HG03066 (cell line): ENCODE data around the gene TRAPPC2.
A peak's percentile ranks its signal among the peaks of the same experiment; 100 is the strongest.
"Not testable (repeated sequence)": the region's sequence is repeated elsewhere in the genome, so short reads cannot be mapped to it uniquely, and the experiment has no call there.

ENCODE experiments used
- ATAC-seq: cut with Tn5 transposase; IDR thresholded peaks from one replicate; pipeline ENCODE4 v1.9.1; 2021; ENCODE audit warnings: low read depth; ENCODE audit not compliant: unreplicated experiment

Gene TRAPPC2

DNA sequence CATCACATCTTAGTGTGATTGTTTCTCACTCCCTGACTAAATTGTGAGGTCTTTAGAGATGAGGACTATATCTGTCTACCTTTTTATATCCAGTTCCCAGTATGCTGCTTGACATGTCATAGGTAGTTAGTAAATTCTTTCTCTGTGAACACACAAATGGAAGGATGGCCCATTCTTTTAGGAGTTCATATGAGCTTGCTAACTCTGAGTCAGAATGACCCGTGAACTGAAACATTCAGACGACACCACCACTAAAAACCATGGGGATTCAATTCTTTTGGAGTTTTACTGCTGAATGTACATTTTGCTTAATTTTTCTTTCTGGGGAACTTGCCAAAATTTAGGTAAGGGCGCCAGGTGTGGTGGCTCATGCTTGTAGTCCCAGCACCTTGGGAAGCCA is 14.1 kb upstream of the TRAPPC2 start:
- no peak for ATAC-seq

DNA sequence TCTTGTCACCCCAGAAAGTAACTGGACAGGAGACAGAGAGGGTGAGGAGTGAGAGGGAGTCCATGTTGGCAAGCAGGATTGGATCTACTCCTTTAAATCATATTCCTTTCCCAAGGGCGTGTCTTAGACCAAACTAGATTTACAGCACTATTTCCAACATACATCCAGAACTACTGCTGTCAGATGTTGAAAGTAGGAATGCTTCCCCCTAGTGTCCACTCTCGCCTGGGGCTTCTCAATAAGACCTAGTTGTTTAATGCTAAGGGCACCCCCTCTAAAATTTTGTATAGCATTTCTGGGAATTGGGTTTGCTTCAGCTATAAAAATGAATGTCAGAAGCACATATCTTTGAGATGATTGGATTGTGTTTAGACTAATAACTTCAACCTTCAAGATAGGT is 13.4 kb upstream of the TRAPPC2 start:
- ATAC-seq, result no peak

DNA sequence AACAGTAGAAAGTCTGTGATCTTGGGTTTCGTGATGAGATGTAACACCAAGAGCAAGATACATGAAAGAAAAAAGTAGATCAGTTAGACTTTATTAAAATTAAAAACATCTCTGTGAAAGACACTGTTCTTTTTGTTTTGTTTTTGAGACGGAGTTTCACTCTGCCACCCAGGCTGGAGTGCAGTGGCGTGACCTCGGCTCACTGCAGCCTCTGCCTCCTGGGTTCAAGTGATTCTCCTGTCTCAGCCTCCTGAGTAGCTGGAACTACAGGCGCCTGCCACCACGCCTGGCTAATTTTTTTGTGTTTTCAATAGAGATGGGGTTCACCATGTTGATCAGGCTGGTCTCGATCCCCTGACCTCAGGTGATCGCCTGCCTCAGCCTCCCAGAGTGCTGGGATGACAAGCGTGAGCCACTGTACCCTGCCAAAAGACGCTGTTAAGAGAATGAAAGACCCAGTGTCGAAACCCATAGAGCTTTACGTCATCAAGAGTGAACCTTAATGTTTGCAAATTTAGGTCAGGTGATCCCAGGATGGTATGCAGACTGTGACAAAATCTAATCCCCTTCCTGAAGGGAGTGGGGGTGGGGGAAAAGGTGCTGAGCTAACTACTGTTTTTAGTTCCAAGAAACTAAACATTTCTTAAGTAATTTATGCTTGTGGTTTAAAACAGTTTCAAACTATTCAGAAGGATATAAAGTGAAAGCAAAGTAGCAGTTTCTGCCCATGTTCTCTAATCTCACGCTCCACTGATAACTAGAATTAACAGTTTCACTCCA is 8.2 kb upstream of the TRAPPC2 start:
- peak; percentile 91 for ATAC-seq

- no peak for ATAC-seq
Measured at GRCh38 chrX:13741695-13742094, 7.3 kb upstream of the TRAPPC2 start.

DNA sequence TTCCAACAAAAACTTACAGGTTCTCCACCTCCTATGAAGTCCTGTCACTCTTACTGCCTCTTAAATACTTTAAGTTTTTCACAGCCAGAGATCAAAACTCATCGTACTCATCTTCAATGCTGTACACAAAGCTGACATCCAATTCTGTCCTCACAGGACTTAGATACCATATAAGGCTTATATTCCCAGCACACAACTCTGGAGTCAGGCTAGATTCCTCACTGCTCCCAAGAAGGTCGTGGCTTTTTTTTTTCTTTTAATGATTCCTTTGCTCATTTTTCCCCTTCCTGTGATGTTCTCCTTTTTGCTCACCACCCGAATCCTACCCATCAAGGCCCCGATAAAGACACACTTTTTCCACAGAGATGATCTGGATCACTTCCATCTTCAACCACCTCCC is 914 bp downstream of the TRAPPC2 start:
- no peak for ATAC-seq

GRCh38 chrX:13732246-13733067 is 2.0 kb downstream of the TRAPPC2 start:
- ATAC-seq, result no peak

DNA sequence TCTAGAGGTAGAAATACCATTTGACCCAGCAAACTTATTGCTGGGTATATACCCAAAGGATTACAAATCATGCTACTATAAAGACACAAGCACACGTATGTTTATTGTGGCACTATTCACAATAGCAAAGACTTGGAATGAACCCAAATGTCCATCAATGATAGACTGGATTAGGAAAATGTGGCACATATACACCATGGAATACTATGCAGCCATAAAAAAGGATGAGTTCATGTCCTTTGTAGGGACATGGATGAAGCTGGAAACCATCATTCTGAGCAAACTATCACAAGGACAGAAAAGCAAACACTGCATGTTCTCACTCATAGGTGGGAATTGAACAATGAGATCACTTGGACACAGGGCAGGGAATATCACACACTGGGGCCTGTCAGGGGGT is 3.9 kb downstream of the TRAPPC2 start:
- not testable (repeated sequence) for ATAC-seq

DNA sequence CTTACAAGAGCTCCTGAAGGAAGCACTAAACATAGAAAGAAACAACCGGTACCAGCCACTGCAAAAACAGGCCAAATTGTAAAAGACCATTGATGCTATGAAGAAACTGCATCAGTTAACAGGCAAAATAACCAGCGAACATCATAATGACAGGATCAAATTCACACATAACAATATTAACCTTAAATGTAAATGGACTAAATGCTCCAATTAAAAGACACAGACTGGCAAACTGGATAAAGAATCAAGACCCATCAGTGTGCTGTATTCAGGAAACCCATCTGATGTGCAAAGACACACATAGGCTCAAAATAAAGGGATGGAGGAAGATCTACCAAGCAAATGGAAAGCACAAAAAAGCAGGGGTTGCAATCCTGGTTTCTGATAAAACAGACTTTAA is 7.8 kb downstream of the TRAPPC2 start:
- ATAC-seq, result not testable (repeated sequence)

- not testable (repeated sequence) for ATAC-seq
Measured at GRCh38 chrX:13724878-13725277, 9.5 kb downstream of the TRAPPC2 start.

DNA sequence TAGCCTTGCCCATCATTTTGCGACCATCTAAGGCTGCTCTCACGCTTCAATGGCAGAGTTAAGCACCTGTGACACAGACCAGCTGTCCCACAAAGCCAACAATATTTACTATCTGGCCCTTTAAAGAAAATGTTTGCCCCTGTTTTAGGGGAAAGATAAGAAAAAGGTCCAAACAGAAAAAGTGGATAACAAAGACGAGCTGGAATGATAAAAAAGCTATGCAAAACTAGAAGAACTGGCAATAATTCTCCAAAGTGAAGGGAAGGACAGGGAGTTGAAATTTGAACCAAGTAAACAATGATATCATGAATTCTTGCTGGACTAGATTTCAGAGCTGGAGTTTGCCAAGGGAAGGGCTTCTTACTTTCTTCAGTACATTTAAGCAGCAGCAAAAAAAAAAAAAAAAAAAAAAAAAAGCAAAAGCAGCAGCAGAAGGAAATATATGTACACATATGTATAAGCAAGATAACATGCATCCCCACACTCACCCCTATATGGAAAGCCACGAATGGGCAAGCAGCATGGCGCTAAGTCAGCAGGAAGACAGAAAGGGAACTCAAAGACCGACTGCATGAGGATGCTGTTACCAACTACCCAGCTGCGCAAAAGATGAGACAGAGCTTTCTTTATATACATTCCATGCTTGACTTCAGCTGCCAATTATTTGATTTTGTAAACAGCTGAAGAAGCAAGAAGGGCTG is 12.5 kb downstream of the TRAPPC2 start:
- no peak for ATAC-seq

GRCh38 chrX:13721371-13721770 is 13.0 kb downstream of the TRAPPC2 start:
- no peak for ATAC-seq

DNA sequence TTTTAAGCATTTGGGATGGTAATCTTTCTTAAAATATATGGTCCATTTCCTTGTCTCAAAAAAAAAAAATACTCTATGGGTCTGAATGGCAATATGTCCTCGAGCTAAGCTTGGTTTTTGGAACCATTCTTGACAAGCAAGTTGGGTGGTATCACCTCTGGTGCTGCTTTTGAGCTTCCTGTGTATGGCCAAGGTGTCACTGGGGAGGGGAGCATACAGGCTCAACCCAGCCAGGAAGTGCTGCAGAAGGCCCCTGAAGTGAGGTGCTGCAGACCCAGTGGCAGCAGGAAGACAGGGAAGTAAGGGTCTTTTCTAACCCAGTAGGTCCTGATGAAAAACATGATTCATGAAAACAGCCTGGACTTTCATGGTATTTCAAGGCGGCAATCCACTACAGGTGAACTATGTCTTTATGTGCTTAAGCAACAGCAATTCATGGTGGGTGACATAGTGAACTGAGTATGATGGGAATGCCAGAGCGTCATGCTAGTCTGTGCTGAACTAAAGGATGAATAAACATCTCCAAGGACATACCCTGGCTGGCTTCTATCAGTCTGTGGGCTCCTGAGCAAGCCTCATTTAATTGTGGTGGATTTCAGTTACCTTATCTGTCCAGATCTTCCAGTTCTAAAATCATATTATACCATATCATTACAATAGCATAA is 15.1 kb downstream of the TRAPPC2 start:
- no peak for ATAC-seq

DNA sequence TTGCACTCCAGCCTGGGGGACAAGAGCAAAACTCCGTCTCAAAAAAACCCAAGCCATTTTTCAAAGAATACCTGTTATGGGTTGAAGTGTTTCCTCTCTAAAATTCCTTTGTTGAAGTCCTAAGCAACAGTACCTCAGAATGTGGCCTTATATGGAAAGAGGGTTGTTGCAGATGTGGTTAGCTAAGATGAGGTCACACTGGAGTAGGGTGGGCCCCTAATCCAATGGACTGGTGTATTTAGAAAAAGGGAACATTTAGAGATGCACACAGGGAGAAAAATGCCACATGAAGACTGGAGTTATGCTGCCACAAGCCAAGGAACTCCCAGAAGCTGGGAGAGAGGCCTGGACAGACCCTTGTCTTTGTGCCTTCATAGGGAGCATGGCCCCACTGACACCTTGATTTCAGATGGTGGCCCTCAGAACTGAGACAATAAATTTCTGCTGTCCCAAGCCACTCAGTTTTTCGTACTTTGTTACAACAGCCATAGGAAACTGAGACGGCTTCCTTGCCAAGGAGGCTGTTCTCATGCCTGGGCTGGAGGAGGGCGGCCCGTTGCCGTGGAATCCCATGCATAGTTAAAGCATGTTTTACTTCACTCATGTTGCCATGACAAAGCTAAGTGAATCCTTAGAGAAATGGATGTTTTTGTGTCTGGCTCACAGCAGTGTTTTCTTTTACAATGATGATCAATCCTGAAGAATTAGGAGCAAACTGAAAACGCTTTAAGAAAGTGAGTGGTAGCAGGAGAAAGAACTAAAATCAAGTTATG is 16.5 kb downstream of the TRAPPC2 start:
- no peak for ATAC-seq

- no peak for ATAC-seq
Measured at GRCh38 chrX:13716905-13717304, 17.5 kb downstream of the TRAPPC2 start.

DNA sequence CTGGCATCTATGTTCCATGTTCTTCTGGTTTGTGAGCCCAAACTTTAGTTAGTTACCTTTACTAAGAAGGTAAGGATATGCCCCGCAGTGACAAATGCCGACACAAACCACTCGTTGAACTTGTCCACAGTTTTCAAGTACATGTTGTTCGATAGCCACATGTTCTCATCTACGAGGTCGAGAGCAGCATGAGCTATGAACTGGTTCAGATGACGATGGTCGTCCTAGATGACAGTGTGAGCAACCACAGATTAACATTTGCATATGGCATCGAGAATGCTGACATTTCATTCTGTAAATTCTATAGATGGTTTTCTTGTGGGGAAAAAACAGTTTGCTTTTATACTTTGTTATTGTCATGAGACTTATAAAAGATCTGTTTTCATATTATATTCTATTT is 18.0 kb downstream of the TRAPPC2 start:
- no peak for ATAC-seq

DNA sequence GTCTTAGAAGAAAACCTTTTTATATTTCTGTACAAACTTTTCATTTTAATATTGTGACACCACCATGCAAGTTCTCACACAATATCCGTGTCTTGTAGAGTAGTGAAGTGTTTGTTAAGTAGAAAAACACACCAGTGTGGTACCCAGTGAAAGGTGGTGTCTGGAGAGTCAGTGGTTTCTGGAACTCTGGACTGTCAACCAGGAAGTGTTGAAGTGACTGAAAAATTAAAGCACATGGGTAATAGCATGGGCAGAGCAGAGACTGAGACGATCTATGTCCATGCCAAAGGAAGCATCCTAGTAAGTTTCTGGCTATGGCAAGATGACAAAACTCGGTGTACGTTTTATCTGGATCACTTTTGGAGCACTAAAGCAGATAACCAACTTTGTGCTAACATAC is 23.3 kb downstream of the TRAPPC2 start:
- no peak for ATAC-seq

- no peak for ATAC-seq
Measured at GRCh38 chrX:13703589-13703988, 30.8 kb downstream of the TRAPPC2 start.

DNA sequence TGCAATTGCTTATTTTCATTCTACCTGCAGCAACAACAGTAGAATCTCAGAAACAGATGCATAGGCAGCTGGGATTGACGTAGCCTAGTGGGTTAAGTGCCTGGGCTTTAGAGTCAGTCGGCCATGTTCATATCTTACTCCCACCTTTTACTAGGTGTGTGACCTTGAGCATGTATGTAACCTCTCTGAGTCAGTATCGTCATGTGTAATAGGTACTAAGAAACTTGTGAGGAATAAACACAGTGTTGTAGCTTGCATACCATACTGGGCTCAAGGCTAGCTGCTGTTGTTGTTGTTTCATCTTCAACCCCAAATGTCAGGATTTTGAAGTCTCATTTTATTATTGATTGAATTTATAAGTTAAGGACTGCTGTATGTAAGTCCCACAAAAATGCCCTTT is 31.3 kb downstream of the TRAPPC2 start:
- no peak for ATAC-seq

- ATAC-seq, result no peak
Measured at GRCh38 chrX:13702111-13702789, 32.2 kb downstream of the TRAPPC2 start.
